Common myeloid progenitor, CD34-positive (primary cell): Measurements from ENCODE around the gene SYT1.
"Not testable (repeated sequence)": the region's sequence is repeated elsewhere in the genome, so short reads cannot be mapped to it uniquely, and the experiment has no call there.

Source experiments
- CTCF ChIA-PET: fragments of 350-600 bp; sonication (Branson Sonifier 250); formaldehyde crosslinking; loops from one replicate; lab custom pipeline; 2021; ENCODE audit warnings: antibody characterized with exemption; lab: Charles Lee
- POLR2A ChIA-PET: fragments of 350-600 bp; sonication (Branson Sonifier 250); formaldehyde crosslinking; loops from one replicate; lab custom pipeline; 2021; ENCODE audit warnings: antibody characterized with exemption; lab: Charles Lee
- DNase-seq, 3 donors: peaks; one replicate each; pipeline versions ENCODE4 v3.0.0 to v3.0.0-alpha.2; 2013
- H3K27ac ChIP-seq, 2 experiments: 1 replicate in 1 of 2; 2 replicates in 1 of 2; pipeline ENCODE4 v1.7.0; 2013; ENCODE audit warnings: inconsistent platforms in 2 of 2, low read length in 2 of 2, mild to moderate bottlenecking in 2 of 2, low read depth in 1 of 2, moderate library complexity in 1 of 2; ENCODE audit not compliant: severe bottlenecking in 2 of 2, insufficient read depth in 1 of 2, poor library complexity in 1 of 2
- H3K27me3 ChIP-seq, 5 experiments: replicated peaks in 2 of 5; 1 replicate in 3 of 5; 2 replicates in 2 of 5; pipeline versions ENCODE4 v1.6.1 to v1.7.0; 2013; ENCODE audit warnings: low read length in 4 of 5, mild to moderate bottlenecking in 2 of 5, moderate library complexity in 2 of 5, inconsistent platforms in 1 of 5; ENCODE audit not compliant: insufficient read depth in 5 of 5, control insufficient read depth in 4 of 5
- H3K36me3 ChIP-seq, 4 experiments: 1 replicate in 2 of 4; 2 replicates in 2 of 4; pipeline versions ENCODE4 v1.6.1 to v1.7.0; 2013; ENCODE audit warnings: low read length in 3 of 4, control low read depth in 1 of 4, mild to moderate bottlenecking in 1 of 4; ENCODE audit not compliant: control insufficient read depth in 4 of 4, insufficient read depth in 4 of 4
- H3K4me1 ChIP-seq, 4 experiments: 1 replicate in 3 of 4; 2 replicates in 1 of 4; pipeline versions ENCODE4 v1.6.1 to v1.7.1; 2013; ENCODE audit warnings: low read length in 3 of 4, mild to moderate bottlenecking in 3 of 4, control low read depth in 1 of 4, inconsistent platforms in 1 of 4, moderate library complexity in 1 of 4; ENCODE audit not compliant: control insufficient read depth in 4 of 4, insufficient read depth in 4 of 4; ENCODE audit errors: control extremely low read depth in 1 of 4
- H3K4me3 ChIP-seq, 7 experiments: 1 replicate in 4 of 7; 2 replicates in 3 of 7; pipeline versions ENCODE4 v1.5.1 to v1.7.0; 2013; ENCODE audit warnings: mild to moderate bottlenecking in 7 of 7, low read length in 6 of 7, moderate library complexity in 6 of 7, inconsistent platforms in 2 of 7, low read depth in 2 of 7, control low read depth in 1 of 7; ENCODE audit not compliant: insufficient read depth in 4 of 7, control insufficient read depth in 1 of 7; ENCODE audit errors: extremely low read depth in 1 of 7
- H3K9me3 ChIP-seq, 5 experiments: 1 replicate in 4 of 5; 2 replicates in 1 of 5; pipeline versions ENCODE4 v1.6.1 to v1.7.1; 2013; ENCODE audit warnings: low read length in 4 of 5, mild to moderate bottlenecking in 2 of 5, inconsistent platforms in 1 of 5, low read depth in 1 of 5, moderate library complexity in 1 of 5; ENCODE audit not compliant: control insufficient read depth in 4 of 5, insufficient read depth in 2 of 5; ENCODE audit errors: control extremely low read depth in 1 of 5
- WGBS: methylation state at CpG from one replicate; pipeline ENCODE4 v1.1.5; 2013; ENCODE audit not compliant: insufficient coverage; 5-methylcytosine and 5-hydroxymethylcytosine counted together

Gene SYT1

GRCh38 chr12:79426121-79426520, 561.5 kb downstream of the SYT1 start:
- Histone ChIP-seq H3K4me1 (no peaks in the 10 kb centered on the region), H3K27me3 (no peaks in the 10 kb centered on the region), H3K36me3 (no peaks in the 10 kb centered on the region), H3K27ac (no peak overlapping the region), H3K4me3 (no peak overlapping the region), H3K9me3 (no peaks in the 10 kb centered on the region)
- no peak for DNase-seq
- ChIA-PET CTCF (interaction anchor here (1.2 kb wide), 1 partner anchor 10 kb away, joined by 4 read pairs; no protein-coding TSS in a partner anchor), POLR2A (no interaction called here)

DNA sequence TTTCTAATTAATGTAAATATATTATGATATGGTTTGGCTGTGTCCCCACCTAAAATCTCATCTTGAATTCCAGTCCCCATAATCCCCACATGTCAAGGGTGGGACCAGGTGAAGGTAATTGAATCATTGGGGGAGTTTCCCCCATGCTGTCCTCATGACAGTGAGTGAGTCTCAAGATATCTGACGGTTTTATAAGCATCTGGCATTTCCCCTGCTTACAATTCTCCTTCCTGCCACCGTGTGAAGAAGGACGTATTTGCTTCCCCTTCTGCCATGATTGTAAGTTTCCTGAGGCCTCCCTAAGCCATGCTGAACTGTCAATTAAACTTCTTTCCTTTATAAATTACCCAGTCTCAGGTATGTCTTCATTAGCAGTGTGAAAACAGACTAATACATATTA, 562.2 kb downstream of the SYT1 start:
- CTCF ChIA-PET, result interaction anchor here (1.2 kb wide), 1 partner anchor 9 kb away, joined by 4 read pairs; no protein-coding TSS in a partner anchor
- H3K9me3 ChIP-seq, POLR2A ChIA-PET, H3K27me3 ChIP-seq, H3K27ac ChIP-seq, H3K4me1 ChIP-seq, H3K4me3 ChIP-seq, H3K36me3 ChIP-seq: not testable (repeated sequence)
- DNase-seq, result peak in 2 of 3 donors; percentile 6 to 27
- WGBS, result 25% methylated on average over 2 of the region's 3 CpGs

GRCh38 chr12:79433465-79434072, 569.0 kb downstream of the SYT1 start:
- Histone ChIP-seq H3K27me3 (no peaks in the 10 kb centered on the region), H3K27ac (no peak overlapping the region), H3K4me3 (no peak overlapping the region), H3K9me3 (no peaks in the 10 kb centered on the region), H3K36me3 (no peaks in the 10 kb centered on the region), H3K4me1 (no peaks in the 10 kb centered on the region)
- 100% methylated on average over 1 of the region's 3 CpGs for WGBS
- no peak for DNase-seq
- CTCF ChIA-PET, result no interaction called here
- POLR2A ChIA-PET, result no interaction called here

GRCh38 chr12:79434561-79434960, 570.0 kb downstream of the SYT1 start:
- Histone ChIP-seq H3K4me1 (no peaks in the 10 kb centered on the region), H3K36me3 (no peaks in the 10 kb centered on the region), H3K27ac (no peak overlapping the region), H3K9me3 (no peaks in the 10 kb centered on the region), H3K27me3 (no peaks in the 10 kb centered on the region), H3K4me3 (no peak overlapping the region)
- ChIA-PET CTCF (no interaction called here), POLR2A (no interaction called here)
- DNase-seq, result no peak
- no CpG with 5 or more reads among the region's 1 CpG for WGBS

GRCh38 chr12:79435742-79436141, 571.2 kb downstream of the SYT1 start:
- Histone ChIP-seq H3K9me3 (no peaks in the 10 kb centered on the region), H3K4me1 (no peaks in the 10 kb centered on the region), H3K27ac (no peak overlapping the region), H3K4me3 (no peak overlapping the region), H3K36me3 (no peaks in the 10 kb centered on the region), H3K27me3 (no peaks in the 10 kb centered on the region)
- WGBS, result no CpG with 5 or more reads among the region's 1 CpG
- no peak for DNase-seq
- POLR2A ChIA-PET, result no interaction called here
- CTCF ChIA-PET, result interaction anchor here (0.5 to 1.5 kb wide), 2 partner anchors 9 to 1506 kb away, joined by 3 to 4 read pairs; no protein-coding TSS in a partner anchor

DNA sequence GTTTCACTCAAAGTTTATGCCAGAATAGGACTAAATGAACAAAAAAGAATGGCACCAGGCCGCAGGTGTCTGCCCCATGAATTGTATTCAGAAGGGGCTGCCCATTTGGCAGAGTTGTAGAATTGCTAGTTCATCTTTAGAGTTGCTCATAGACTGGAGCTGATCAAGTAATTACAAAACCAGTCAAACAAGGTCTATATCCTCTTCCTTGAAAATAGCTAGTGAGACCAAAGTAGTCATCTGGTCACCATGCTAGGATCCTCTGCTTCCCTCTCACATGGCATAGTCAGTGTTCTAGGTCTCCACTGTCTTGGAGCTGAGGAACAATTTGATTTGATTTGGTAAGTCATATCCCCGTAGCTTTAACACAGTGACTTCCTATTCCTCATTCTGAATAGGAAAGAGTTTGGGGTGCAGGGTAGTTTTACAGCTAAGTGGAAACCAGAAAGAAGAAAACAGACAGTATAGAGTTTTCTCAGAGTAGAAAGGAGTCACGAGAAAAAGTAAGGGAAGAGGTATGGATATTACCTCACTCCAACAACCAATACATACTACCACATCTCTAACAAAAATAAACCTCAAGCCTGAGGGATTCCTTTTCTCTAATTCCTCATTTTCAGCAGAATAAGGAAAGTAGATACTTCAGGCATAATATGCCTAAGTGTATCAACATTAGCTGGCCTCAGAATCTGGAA, 574.1 kb downstream of the SYT1 start:
- POLR2A ChIA-PET, result interaction anchor here (0.6 kb wide), 1 partner anchor 1860 kb away, joined by 3 read pairs; no protein-coding TSS in a partner anchor
- CTCF ChIA-PET, result no interaction called here
- Histone ChIP-seq H3K27me3 (no peaks in the 10 kb centered on the region), H3K4me1 (no peaks in the 10 kb centered on the region), H3K36me3 (no peaks in the 10 kb centered on the region), H3K4me3 (no peak overlapping the region), H3K9me3 (no peaks in the 10 kb centered on the region), H3K27ac (no peak overlapping the region)
- 91% methylated on average over 1 of the region's 3 CpGs for WGBS
- no peak for DNase-seq

DNA sequence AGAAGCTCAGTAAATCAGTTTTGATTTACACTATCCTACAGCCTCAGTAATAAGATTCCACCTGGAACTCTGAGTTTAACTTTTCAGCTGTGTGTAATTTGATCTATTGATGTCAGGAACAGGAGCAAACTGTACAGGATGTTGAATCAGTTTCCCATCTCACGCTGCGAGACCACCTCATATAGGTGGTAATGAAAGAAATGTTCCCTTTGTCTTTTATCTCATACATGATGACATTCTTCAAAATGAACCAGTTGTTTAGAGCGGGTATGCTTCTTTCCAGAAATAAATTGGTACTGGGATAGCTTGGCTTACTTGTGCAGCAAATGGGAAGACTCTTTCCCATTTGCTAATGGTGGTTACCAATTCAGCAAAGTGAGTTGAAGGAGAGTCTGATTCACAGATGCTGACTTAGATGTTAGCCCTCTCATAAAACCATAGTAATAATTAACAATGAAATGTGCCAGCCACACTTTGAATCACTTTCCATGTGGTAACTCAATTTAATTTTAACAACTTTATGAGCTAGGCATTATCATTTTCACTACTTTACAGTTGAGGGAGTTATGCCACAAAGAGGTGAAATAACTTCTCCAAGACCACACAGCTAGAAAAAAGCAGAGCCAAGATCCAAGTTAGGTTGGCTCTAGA, 574.7 kb downstream of the SYT1 start:
- peaks cover 0 to 5% (median 0%) of the 10 kb centered on the region in 4 experiments for H3K4me1 ChIP-seq
- H3K27ac ChIP-seq, result no peak overlapping the region
- no peak for DNase-seq
- CTCF ChIA-PET, result no interaction called here
- H3K27me3 ChIP-seq, result no peaks in the 10 kb centered on the region
- WGBS, result no CpG with 5 or more reads among the region's 3 CpGs
- no peak overlapping the region for H3K4me3 ChIP-seq
- POLR2A ChIA-PET, result interaction anchor here (0.6 kb wide), 1 partner anchor 1860 kb away, joined by 3 read pairs; no protein-coding TSS in a partner anchor
- no peaks in the 10 kb centered on the region for H3K9me3 ChIP-seq
- no peaks in the 10 kb centered on the region for H3K36me3 ChIP-seq
